ENCODE data around the gene SPN.
"Not testable (repeated sequence)": the region's sequence is repeated elsewhere in the genome, so short reads cannot be mapped to it uniquely, and the experiment has no call there.

SPN gene

GRCh38 chr16:29638751-29639150 is 24.3 kb upstream of the SPN start:
- not testable (repeated sequence) for DNase-seq (ENCODE audit: low spot score)

GRCh38 chr16:29641561-29641960 is 21.5 kb upstream of the SPN start:
- DNase-seq (ENCODE audit: low spot score), result peak; percentile 62
- no peak for TF ChIP-seq CTCF (IDR thresholded peaks at IDR 0.05; ENCODE audit: borderline replicate concordance, control extremely low read depth, extremely low read depth, insufficient read depth, missing control alignments)
- in situ Hi-C loops (cut with MboI; ENCODE audit: low sequenced_read_pairs, unreplicated experiment), result loop anchor here (10.0 kb wide), 1 partner anchor 73 kb away; no protein-coding TSS in a partner anchor

More at GRCh38 chr16:29638751-29639150, 24.3 kb upstream of the SPN start:
- in situ Hi-C loops (cut with MboI; ENCODE audit: low sequenced_read_pairs, unreplicated experiment), result not testable (repeated sequence)

GRCh38 chr16:29643596-29643995 is 19.5 kb upstream of the SPN start:
- no peak for TF ChIP-seq CTCF (IDR thresholded peaks at IDR 0.05; ENCODE audit: borderline replicate concordance, control extremely low read depth, extremely low read depth, insufficient read depth, missing control alignments)
- DNase-seq (ENCODE audit: low spot score), result no peak
- in situ Hi-C loops (cut with MboI; ENCODE audit: low sequenced_read_pairs, unreplicated experiment), result loop anchor here (10.0 kb wide), 1 partner anchor 71 kb away; no protein-coding TSS in a partner anchor

GRCh38 chr16:29644338-29644857 is 18.6 kb upstream of the SPN start:
- in situ Hi-C loops (cut with MboI; ENCODE audit: low sequenced_read_pairs, unreplicated experiment), result loop anchor here (10.0 kb wide), 1 partner anchor 70 kb away; no protein-coding TSS in a partner anchor
- DNase-seq (ENCODE audit: low spot score), result peak; percentile 67
- TF ChIP-seq CTCF (IDR thresholded peaks at IDR 0.05; ENCODE audit: borderline replicate concordance, control extremely low read depth, extremely low read depth, insufficient read depth, missing control alignments), result no peak

GRCh38 chr16:29644973-29645693 is 17.9 kb upstream of the SPN start:
- in situ Hi-C loops (cut with MboI; ENCODE audit: low sequenced_read_pairs, unreplicated experiment), result loop anchor here (10.0 kb wide), 1 partner anchor 70 kb away; no protein-coding TSS in a partner anchor
- no peak for TF ChIP-seq CTCF (IDR thresholded peaks at IDR 0.05; ENCODE audit: borderline replicate concordance, control extremely low read depth, extremely low read depth, insufficient read depth, missing control alignments)
- peak; percentile 36 for DNase-seq (ENCODE audit: low spot score)

- in situ Hi-C loops (cut with MboI; ENCODE audit: low sequenced_read_pairs, unreplicated experiment), result loop anchor here (10.0 kb wide), 1 partner anchor 69 kb away; no protein-coding TSS in a partner anchor
- DNase-seq (ENCODE audit: low spot score), result peak; percentile 78
- no peak for TF ChIP-seq CTCF (IDR thresholded peaks at IDR 0.05; ENCODE audit: borderline replicate concordance, control extremely low read depth, extremely low read depth, insufficient read depth, missing control alignments)
Measured at GRCh38 chr16:29645694-29646187, 17.3 kb upstream of the SPN start.

GRCh38 chr16:29646947-29647346 is 16.1 kb upstream of the SPN start:
- no peak for DNase-seq (ENCODE audit: low spot score)
- TF ChIP-seq CTCF (IDR thresholded peaks at IDR 0.05; ENCODE audit: borderline replicate concordance, control extremely low read depth, extremely low read depth, insufficient read depth, missing control alignments), result no peak
- in situ Hi-C loops (cut with MboI; ENCODE audit: low sequenced_read_pairs, unreplicated experiment), result loop anchor here (10.0 kb wide), 1 partner anchor 68 kb away; no protein-coding TSS in a partner anchor

Data from GM13976 (cell line).